HCT116 (cell line): ENCODE results near the gene VPS26B. TPM values are rescaled to one million over a fixed set of nuclear protein-coding genes. Genes with fewer than 3 reads are reported as not detected.

Experiments
- ATAC-seq: fragments of 200-7000 bp; cut with Tn5 transposase; 2 replicates; pipeline ENCODE4 v1.9.1; 2020; ENCODE audit warnings: mild to moderate bottlenecking, moderate library complexity
- BruUV-seq: library from RNA; stranded (reverse); fragments of 400-500 nt; replicated peaks from 2 replicates; lab custom pipeline; 2021; lab: Mats Ljungman, UMichigan
- CTCF ChIA-PET: fragments of 300-600 bp; sonication (Branson Sonifier 250); formaldehyde crosslinking; loops from one replicate; lab custom pipeline; 2021; ENCODE audit warnings: antibody characterized with exemption; lab: Charles Lee
- POLR2A ChIA-PET: fragments of 300-600, 350-600 bp; sonication (Branson Sonifier 250); formaldehyde crosslinking; loops from one replicate; lab custom pipeline; 2021; ENCODE audit warnings: antibody characterized with exemption; lab: Charles Lee
- RAD21 ChIA-PET, 2 experiments: fragments of 300-600 bp; sonication (Branson Sonifier 250); formaldehyde crosslinking; loops; one replicate each; lab custom pipeline; 2023; ENCODE audit warnings: low total read pairs in 2 of 2; ENCODE audit not compliant: uncharacterized antibody in 2 of 2, unreplicated experiment in 2 of 2, low non-redundant PET in 1 of 2; lab: Charles Lee
- DNase-seq: peaks from one replicate; pipeline ENCODE4 v3.0.0-alpha.2; 2010; ENCODE audit warnings: low read depth, low spot score
- H2AFZ ChIP-seq: fragments of 200-600 bp; shearing (Covaris generic), sonication (generic); 2 replicates; pipeline ENCODE4 v1.6.1; 2017; ENCODE audit warnings: low read depth, mixed run types, mixed read lengths, antibody characterized with exemption, low read length; ENCODE audit not compliant: poor library complexity, severe bottlenecking
- H3K27ac ChIP-seq: 2 replicates; pipeline ENCODE4 v1.5.1; 2012; ENCODE audit warnings: low read depth, low read length
- H3K27me3 ChIP-seq: fragments of 200-600 bp; sonication (generic); 2 replicates; pipeline ENCODE4 v1.6.1; 2016; ENCODE audit warnings: mixed run types, low read length, mixed read lengths; ENCODE audit not compliant: insufficient read depth
- H3K36me3 ChIP-seq, 2 experiments: fragments of 200-500 bp in 1 of 2; fragments of 200-600 bp in 1 of 2; sonication (Bioruptor generic) in 1 of 2; sonication (generic) in 1 of 2; 2 replicates each; pipeline versions ENCODE4 v1.5.1 to v1.6.1; 2014 to 2016; ENCODE audit warnings: low read length in 2 of 2, inconsistent platforms in 1 of 2, mixed read lengths in 1 of 2, mixed run types in 1 of 2; ENCODE audit not compliant: insufficient read depth in 2 of 2, control insufficient read depth in 1 of 2
- H3K4me1 ChIP-seq, 2 experiments: fragments of 200-600 bp in 1 of 2; sonication (generic) in 1 of 2; 2 replicates each; pipeline versions ENCODE4 v1.5.1 to v1.6.1; 2012 to 2017; ENCODE audit warnings: low read length in 2 of 2, inconsistent platforms in 1 of 2, mild to moderate bottlenecking in 1 of 2, mixed read lengths in 1 of 2, mixed run types in 1 of 2, moderate library complexity in 1 of 2; ENCODE audit not compliant: insufficient read depth in 2 of 2, control insufficient read depth in 1 of 2
- H3K4me2 ChIP-seq: fragments of 200-600 bp; sonication (generic); 2 replicates; pipeline ENCODE4 v1.6.1; 2017; ENCODE audit warnings: mixed run types, low read length, mixed read lengths
- H3K4me3 ChIP-seq, 2 experiments: fragments of 200-600 bp in 1 of 2; sonication (generic) in 1 of 2; replicated peaks in 1 of 2; 2 replicates each; pipeline ENCODE4 v1.5.1; 2011 to 2016; ENCODE audit warnings: low read length in 2 of 2, control low read depth in 1 of 2, low read depth in 1 of 2, mild to moderate bottlenecking in 1 of 2, mixed read lengths in 1 of 2, mixed run types in 1 of 2
- H3K79me2 ChIP-seq: fragments of 200-600 bp; sonication (generic); 2 replicates; pipeline ENCODE4 v1.6.1; 2017; ENCODE audit warnings: mild to moderate bottlenecking, mixed run types, low read length, moderate library complexity, mixed read lengths; ENCODE audit not compliant: insufficient read depth
- H3K9ac ChIP-seq: fragments of 200-600 bp; sonication (generic); 2 replicates; pipeline ENCODE4 v1.6.1; 2016; ENCODE audit warnings: low read length, mixed read lengths
- H3K9me2 ChIP-seq: fragments of 200-600 bp; sonication (generic), shearing (Covaris generic); 2 replicates; pipeline ENCODE4 v1.6.1; 2017; ENCODE audit warnings: mixed run types, mild to moderate bottlenecking, moderate library complexity; ENCODE audit not compliant: insufficient read depth
- H3K9me3 ChIP-seq, 2 experiments: fragments of 200-500 bp in 1 of 2; fragments of 200-600 bp in 1 of 2; sonication (Bioruptor generic) in 1 of 2; sonication (generic) in 1 of 2; 2 replicates each; pipeline ENCODE4 v1.6.1; 2014 to 2017; ENCODE audit warnings: low read length in 2 of 2, mixed read lengths in 2 of 2, inconsistent platforms in 1 of 2, low read depth in 1 of 2, mild to moderate bottlenecking in 1 of 2, mixed run types in 1 of 2, moderate library complexity in 1 of 2; ENCODE audit not compliant: control insufficient read depth in 1 of 2, insufficient read depth in 1 of 2
- H4K20me1 ChIP-seq: fragments of 200-600 bp; sonication (generic), shearing (Covaris generic); 2 replicates; pipeline ENCODE4 v1.6.1; 2017; ENCODE audit warnings: mixed run types, mild to moderate bottlenecking, moderate library complexity; ENCODE audit not compliant: insufficient read depth
- CEBPB ChIP-seq: IDR thresholded peaks from 2 replicates; pipeline ENCODE4 v1.6.1; 2012; ENCODE audit warnings: low read depth
- CTCF ChIP-seq, 3 experiments: fragments of 200-600 bp in 1 of 3; sonication (generic) in 1 of 3; IDR thresholded peaks in 2 of 3; conservative IDR thresholded peaks in 1 of 3; 2 replicates each; pipeline ENCODE4 v1.5.1; 2012 to 2017; ENCODE audit warnings: low read depth in 2 of 3, low read length in 2 of 3, antibody characterized with exemption in 1 of 3, borderline replicate concordance in 1 of 3, control low read depth in 1 of 3, mild to moderate bottlenecking in 1 of 3, mixed read lengths in 1 of 3, mixed run types in 1 of 3, moderate library complexity in 1 of 3; ENCODE audit not compliant: insufficient read depth in 1 of 3
- ELF1 ChIP-seq: IDR thresholded peaks from 2 replicates; pipeline ENCODE4 v1.6.1; 2012; ENCODE audit warnings: low read depth, borderline replicate concordance
- EZH2 ChIP-seq: fragments of 200-600 bp; sonication (generic); IDR thresholded peaks from 2 replicates; pipeline ENCODE4 v1.6.1; 2017; ENCODE audit warnings: antibody characterized with exemption, mixed run types
- EZH2phosphoT487 ChIP-seq: fragments of 200-600 bp; IDR thresholded peaks from 2 replicates; pipeline ENCODE4 v1.6.1; 2018; ENCODE audit warnings: antibody characterized with exemption, borderline replicate concordance
- JUND ChIP-seq: IDR thresholded peaks from 2 replicates; pipeline ENCODE4 v1.6.1; 2012
- POLR2A ChIP-seq: IDR thresholded peaks from 2 replicates; pipeline ENCODE4 v1.7.0; 2011; ENCODE audit warnings: borderline replicate concordance; ENCODE audit not compliant: insufficient read depth, insufficient read length; ENCODE audit errors: extremely low read depth
- POLR2AphosphoS5 ChIP-seq: IDR thresholded peaks from 2 replicates; pipeline ENCODE4 v1.6.1; 2011; ENCODE audit warnings: mild to moderate bottlenecking, low read depth, low read length, moderate library complexity
- SIN3A ChIP-seq: IDR thresholded peaks from 2 replicates; pipeline ENCODE4 v1.6.1; 2012; ENCODE audit warnings: low read depth
- SP1 ChIP-seq: IDR thresholded peaks from 2 replicates; pipeline ENCODE4 v1.6.1; 2012; ENCODE audit warnings: low read depth
- SRF ChIP-seq: IDR thresholded peaks from 2 replicates; pipeline ENCODE4 v1.6.1; 2012; ENCODE audit warnings: low read depth
- intact Hi-C: fragments of 100-400 bp; cut with micrococcal nuclease; formaldehyde crosslinking; loops from 2 replicates; pipeline ENCODE4 v1.10.0; 2022
- total RNA-seq: library from RNA; stranded (reverse); gene quantifications from one replicate; pipeline ENCODE4 v1.2.1, GENCODE V29; 2021; ENCODE audit not compliant: unreplicated experiment
- TF ChIP-seq, protein P1 (sequence below): IDR thresholded peaks from 2 replicates; pipeline ENCODE4 v1.6.1; 2011; ENCODE audit warnings: mild to moderate bottlenecking, low read length, moderate library complexity; ENCODE audit not compliant: insufficient replicate concordance; ENCODE audit errors: extremely low read depth
- TF ChIP-seq, protein P2 (sequence below): IDR thresholded peaks from 2 replicates; pipeline ENCODE4 v1.6.1; 2012; ENCODE audit warnings: low read depth

The VPS26B gene
- total RNA-seq, 1 experiment from 2014 or later: 26.6 TPM

DNA sequence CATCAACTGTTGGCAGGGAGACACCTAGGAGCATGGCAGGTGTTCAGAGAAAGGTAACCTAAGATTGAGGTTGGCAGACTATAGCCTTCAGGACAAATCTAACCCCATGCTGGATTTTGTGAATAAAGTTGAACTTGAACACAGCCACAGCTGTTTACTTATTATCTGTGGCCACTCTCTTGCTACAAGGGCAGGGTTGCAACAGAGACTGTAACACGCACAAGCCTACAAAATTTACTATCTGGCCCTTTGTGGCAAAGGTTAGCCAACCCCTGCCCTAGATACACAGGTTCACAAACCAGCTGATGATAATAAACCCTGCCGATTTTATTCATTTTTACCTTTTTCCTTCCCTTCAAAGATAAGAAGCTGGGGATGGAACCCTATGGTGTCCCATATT is 26.2 kb downstream of the VPS26B start:
- H3K27ac ChIP-seq: no peak overlapping the region
- no peaks in the 10 kb centered on the region for H3K9me3 ChIP-seq
- POLR2A ChIA-PET: no interaction called here
- BruUV-seq: no TSS peak
- no peak overlapping the region for H2AFZ ChIP-seq
- TF ChIP-seq EZH2 (no peak), SP1 (no peak), POLR2A (no peak), SIN3A (no peak), ELF1 (no peak), EZH2phosphoT487 (no peak), CTCF (IDR thresholded peaks at IDR 0.05 in 2 of 3, conservative IDR thresholded peaks at IDR 0.05 in 1 of 3; ENCODE audit: borderline replicate concordance in 1 of 3, insufficient read depth in 1 of 3, low read depth in 2 of 3, low read length in 2 of 3) (no peak), SRF (no peak), POLR2AphosphoS5 (no peak), JUND (no peak), CEBPB (no peak)
- TF ChIP-seq, protein P1, sequence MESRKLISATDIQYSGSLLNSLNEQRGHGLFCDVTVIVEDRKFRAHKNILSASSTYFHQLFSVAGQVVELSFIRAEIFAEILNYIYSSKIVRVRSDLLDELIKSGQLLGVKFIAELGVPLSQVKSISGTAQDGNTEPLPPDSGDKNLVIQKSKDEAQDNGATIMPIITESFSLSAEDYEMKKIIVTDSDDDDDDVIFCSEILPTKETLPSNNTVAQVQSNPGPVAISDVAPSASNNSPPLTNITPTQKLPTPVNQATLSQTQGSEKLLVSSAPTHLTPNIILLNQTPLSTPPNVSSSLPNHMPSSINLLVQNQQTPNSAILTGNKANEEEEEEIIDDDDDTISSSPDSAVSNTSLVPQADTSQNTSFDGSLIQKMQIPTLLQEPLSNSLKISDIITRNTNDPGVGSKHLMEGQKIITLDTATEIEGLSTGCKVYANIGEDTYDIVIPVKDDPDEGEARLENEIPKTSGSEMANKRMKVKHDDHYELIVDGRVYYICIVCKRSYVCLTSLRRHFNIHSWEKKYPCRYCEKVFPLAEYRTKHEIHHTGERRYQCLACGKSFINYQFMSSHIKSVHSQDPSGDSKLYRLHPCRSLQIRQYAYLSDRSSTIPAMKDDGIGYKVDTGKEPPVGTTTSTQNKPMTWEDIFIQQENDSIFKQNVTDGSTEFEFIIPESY: no peak
- TF ChIP-seq, protein P2, sequence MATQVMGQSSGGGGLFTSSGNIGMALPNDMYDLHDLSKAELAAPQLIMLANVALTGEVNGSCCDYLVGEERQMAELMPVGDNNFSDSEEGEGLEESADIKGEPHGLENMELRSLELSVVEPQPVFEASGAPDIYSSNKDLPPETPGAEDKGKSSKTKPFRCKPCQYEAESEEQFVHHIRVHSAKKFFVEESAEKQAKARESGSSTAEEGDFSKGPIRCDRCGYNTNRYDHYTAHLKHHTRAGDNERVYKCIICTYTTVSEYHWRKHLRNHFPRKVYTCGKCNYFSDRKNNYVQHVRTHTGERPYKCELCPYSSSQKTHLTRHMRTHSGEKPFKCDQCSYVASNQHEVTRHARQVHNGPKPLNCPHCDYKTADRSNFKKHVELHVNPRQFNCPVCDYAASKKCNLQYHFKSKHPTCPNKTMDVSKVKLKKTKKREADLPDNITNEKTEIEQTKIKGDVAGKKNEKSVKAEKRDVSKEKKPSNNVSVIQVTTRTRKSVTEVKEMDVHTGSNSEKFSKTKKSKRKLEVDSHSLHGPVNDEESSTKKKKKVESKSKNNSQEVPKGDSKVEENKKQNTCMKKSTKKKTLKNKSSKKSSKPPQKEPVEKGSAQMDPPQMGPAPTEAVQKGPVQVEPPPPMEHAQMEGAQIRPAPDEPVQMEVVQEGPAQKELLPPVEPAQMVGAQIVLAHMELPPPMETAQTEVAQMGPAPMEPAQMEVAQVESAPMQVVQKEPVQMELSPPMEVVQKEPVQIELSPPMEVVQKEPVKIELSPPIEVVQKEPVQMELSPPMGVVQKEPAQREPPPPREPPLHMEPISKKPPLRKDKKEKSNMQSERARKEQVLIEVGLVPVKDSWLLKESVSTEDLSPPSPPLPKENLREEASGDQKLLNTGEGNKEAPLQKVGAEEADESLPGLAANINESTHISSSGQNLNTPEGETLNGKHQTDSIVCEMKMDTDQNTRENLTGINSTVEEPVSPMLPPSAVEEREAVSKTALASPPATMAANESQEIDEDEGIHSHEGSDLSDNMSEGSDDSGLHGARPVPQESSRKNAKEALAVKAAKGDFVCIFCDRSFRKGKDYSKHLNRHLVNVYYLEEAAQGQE: no peak
- peaks cover 2 to 9% of the 10 kb centered on the region in 2 experiments; a peak in 2 of 4 replicates for H3K4me1 ChIP-seq
- no peaks in the 10 kb centered on the region for H3K9me2 ChIP-seq
- H3K79me2 ChIP-seq: peaks cover 23% of the 10 kb centered on the region
- no peak overlapping the region for H3K4me3 ChIP-seq
- H4K20me1 ChIP-seq: no peaks in the 10 kb centered on the region
- CTCF ChIA-PET: interaction anchor here (1.1 kb wide), 1 partner anchor 12 kb away, joined by 3 read pairs; no protein-coding TSS in a partner anchor
- peaks cover 9 to 10% of the 10 kb centered on the region in 2 experiments; a peak in 3 of 4 replicates for H3K36me3 ChIP-seq
- no peak overlapping the region for H3K4me2 ChIP-seq
- no peak overlapping the region for H3K9ac ChIP-seq
- ATAC-seq (no peak), DNase-seq (no peak)
- H3K27me3 ChIP-seq: no peaks in the 10 kb centered on the region
- intact Hi-C loops: loop anchor here (10.0 kb wide), 2 partner anchors 324 to 326 kb away; no protein-coding TSS in a partner anchor
- RAD21 ChIA-PET: no interaction called here
